ENCODE results near the gene XAGE2. TPM values are rescaled to one million over a fixed set of nuclear protein-coding genes. Genes with fewer than 3 reads are reported as not detected.
"Not testable (repeated sequence)": the region's sequence is repeated elsewhere in the genome, so short reads cannot be mapped to it uniquely, and the experiment has no call there.

XAGE2 gene
- total and polyA plus RNA-seq, 2 of the 4 experiments (the other 2 are of a cell fraction): not detected

DNA sequence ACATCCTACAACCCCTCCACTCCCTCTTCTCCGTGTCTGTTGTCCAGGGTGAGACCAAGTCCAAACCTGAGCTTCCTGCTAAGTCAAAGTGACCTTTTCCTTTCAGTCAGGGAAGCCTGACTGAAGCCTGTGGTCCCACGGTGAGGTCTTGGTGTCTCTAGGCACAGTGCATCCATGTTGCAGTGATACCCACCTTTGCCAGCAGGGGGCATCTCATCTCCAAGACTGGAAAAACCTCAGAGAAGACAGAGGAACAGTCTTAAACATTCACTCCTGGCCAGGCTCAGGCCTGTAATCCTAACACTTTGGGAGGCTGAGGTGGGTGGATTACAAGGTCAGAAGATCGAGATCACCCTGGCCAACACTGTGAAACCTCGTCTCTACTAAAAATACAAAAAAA lies 23.4 kb upstream of the XAGE2 start:
- H3K79me1 ChIP-seq (ENCODE audit: low read depth in 1 of 2, low read length in 2 of 2); H3K9me3 ChIP-seq (ENCODE audit: control insufficient read depth, insufficient read depth, low read length); BruUV-seq (replicated peaks); H3K4me2 ChIP-seq (ENCODE audit: low read depth, low read length); H2BK5ac ChIP-seq (ENCODE audit: low read depth, low read length, poor library complexity, severe bottlenecking); H3K9ac ChIP-seq (ENCODE audit: low read depth, low read length); H4K20me1 ChIP-seq (ENCODE audit: insufficient read depth, low read length); H2BK120ac ChIP-seq (ENCODE audit: low read depth, low read length); POLR2A ChIA-PET (ENCODE audit: unreplicated experiment); H2BK20ac ChIP-seq (ENCODE audit: low read depth, low read length); H3K27me3 ChIP-seq (ENCODE audit: control insufficient read depth, insufficient read depth, low read length); H3K23ac ChIP-seq (ENCODE audit: low read depth, low read length); H3K9me1 ChIP-seq (ENCODE audit: insufficient read depth, low read length); H3K14ac ChIP-seq (replicated peaks; ENCODE audit: low read depth, low read length); H3K27ac ChIP-seq (ENCODE audit: insufficient read depth, low read length); H4K8ac ChIP-seq (ENCODE audit: low read depth in 2 of 2, low read length in 2 of 2); H4K5ac ChIP-seq (ENCODE audit: low read depth, low read length); H2AK5ac ChIP-seq (ENCODE audit: low read depth, low read length); H2BK15ac ChIP-seq (ENCODE audit: low read depth, low read length); intact Hi-C loops (cut with micrococcal nuclease); H2AK9ac ChIP-seq (replicated peaks; ENCODE audit: low read depth, low read length, poor library complexity); H3K4me1 ChIP-seq (ENCODE audit: control insufficient read depth, insufficient read depth, low read length); H3K36me3 ChIP-seq (ENCODE audit: control insufficient read depth, insufficient read depth, low read length); H4K91ac ChIP-seq (ENCODE audit: insufficient read depth, low read depth, low read length); in situ Hi-C loops (cut with MboI; ENCODE audit: low sequenced_read_pairs); H3K4ac ChIP-seq (ENCODE audit: low read depth, low read length); H3K56ac ChIP-seq (ENCODE audit: extremely low read depth, insufficient read depth, low read length); H2AFZ ChIP-seq (replicated peaks; ENCODE audit: low read length, poor library complexity); H3K4me3 ChIP-seq (ENCODE audit: insufficient read depth, low read depth, low read length); H3K18ac ChIP-seq (ENCODE audit: low read depth, low read length); dilution Hi-C loops (cut with HindIII; ENCODE audit: low sequenced_read_pairs, unreplicated experiment): not testable (repeated sequence)
- no CpG with 5 or more reads among the region's 4 CpGs for WGBS, 2 experiments (ENCODE audit: extremely low coverage in 2 of 2, insufficient read length in 1 of 2)
- CTCF ChIA-PET: interaction anchor here (0.6 kb wide), 2 partner anchors 17 to 578 kb away, joined by 3 to 7 read pairs; no protein-coding TSS in a partner anchor
- DNase-seq (peak; percentile 32), ATAC-seq (ENCODE audit: low read depth) (peak; percentile 53; the same call in 1 of the 2 replicates)
- TF ChIP-seq RAD21 (IDR thresholded peaks at IDR 0.05; ENCODE audit: low read length): peak; percentile 52
- TF ChIP-seq, protein P1, sequence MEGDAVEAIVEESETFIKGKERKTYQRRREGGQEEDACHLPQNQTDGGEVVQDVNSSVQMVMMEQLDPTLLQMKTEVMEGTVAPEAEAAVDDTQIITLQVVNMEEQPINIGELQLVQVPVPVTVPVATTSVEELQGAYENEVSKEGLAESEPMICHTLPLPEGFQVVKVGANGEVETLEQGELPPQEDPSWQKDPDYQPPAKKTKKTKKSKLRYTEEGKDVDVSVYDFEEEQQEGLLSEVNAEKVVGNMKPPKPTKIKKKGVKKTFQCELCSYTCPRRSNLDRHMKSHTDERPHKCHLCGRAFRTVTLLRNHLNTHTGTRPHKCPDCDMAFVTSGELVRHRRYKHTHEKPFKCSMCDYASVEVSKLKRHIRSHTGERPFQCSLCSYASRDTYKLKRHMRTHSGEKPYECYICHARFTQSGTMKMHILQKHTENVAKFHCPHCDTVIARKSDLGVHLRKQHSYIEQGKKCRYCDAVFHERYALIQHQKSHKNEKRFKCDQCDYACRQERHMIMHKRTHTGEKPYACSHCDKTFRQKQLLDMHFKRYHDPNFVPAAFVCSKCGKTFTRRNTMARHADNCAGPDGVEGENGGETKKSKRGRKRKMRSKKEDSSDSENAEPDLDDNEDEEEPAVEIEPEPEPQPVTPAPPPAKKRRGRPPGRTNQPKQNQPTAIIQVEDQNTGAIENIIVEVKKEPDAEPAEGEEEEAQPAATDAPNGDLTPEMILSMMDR (conservative IDR thresholded peaks at IDR 0.05; ENCODE audit: low read depth, low read length): peak; percentile 43
- peak; percentile 38; the same call in 1 of the 2 replicates for TF ChIP-seq SMC3 (IDR thresholded peaks at IDR 0.05; ENCODE audit: low read depth, low read length)

Data from IMR-90 (cell line).